ENCODE measurements around the gene PES1. TPM values are rescaled to one million over a fixed set of nuclear protein-coding genes. Genes with fewer than 3 reads are reported as not detected.
"Not testable (repeated sequence)": the region's sequence is repeated elsewhere in the genome, so short reads cannot be mapped to it uniquely, and the experiment has no call there.

PES1 gene
- polyA plus RNA-seq, 3 donors: 66.2 to 70.3 (median 66.7) TPM

- DNase-seq (ENCODE audit: low read depth in 3 of 3, low spot score in 2 of 3): no peak
These were observed 34.5 kb downstream of the PES1 start for GRCh38 chr22:30557243-30557642.

- DNase-seq (ENCODE audit: low read depth in 3 of 3, low spot score in 2 of 3): no peak
These were observed 35.3 kb downstream of the PES1 start for GRCh38 chr22:30556388-30556787.

DNA sequence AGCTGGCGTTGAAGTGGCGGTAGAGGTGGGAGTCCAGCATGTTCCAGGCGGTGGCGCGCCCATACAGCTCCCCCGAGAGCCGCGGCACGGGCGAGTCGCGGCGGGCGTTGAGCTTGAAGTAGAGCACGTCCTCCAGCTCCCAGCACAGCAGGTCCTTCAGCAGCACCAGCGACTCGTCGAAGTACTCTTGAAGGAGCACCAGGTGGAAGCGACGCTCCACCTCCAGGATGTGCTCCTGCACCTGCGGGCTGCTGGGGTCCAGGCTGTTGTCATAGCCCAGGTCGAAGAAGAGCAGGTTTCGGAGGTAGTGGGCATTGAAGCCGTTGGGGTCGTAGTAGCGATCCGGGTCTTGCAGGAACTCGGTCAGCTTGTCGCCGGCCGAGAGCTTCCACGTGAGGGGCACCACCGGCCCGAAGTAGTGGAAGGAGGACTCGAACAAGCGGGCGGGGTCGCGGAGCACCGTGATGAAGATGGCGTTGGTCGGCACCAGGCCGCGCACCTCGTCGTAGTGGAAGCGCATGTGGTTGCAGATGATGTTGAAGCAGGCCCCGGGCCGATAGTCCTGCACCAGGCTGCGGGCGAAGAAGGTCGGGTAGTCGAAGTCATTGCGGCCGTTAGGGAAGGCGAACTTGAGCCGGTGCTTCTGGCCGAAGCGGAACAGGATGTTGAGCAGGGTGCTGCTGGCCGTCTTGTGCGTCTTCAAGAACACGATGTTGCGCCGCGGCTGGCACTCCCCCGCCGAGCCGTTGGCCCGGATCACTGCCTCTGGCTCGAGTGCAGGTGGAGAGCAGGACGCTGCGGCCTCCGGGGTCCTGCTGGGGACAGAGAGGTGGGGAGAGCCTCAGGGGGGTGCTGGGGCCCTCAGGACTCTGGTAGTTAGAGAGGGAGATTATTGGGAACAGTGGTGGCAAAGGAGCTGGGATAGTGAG lies 36.2 kb downstream of the PES1 start:
- no peak for DNase-seq (ENCODE audit: low read depth in 3 of 3, low spot score in 2 of 3)

DNA sequence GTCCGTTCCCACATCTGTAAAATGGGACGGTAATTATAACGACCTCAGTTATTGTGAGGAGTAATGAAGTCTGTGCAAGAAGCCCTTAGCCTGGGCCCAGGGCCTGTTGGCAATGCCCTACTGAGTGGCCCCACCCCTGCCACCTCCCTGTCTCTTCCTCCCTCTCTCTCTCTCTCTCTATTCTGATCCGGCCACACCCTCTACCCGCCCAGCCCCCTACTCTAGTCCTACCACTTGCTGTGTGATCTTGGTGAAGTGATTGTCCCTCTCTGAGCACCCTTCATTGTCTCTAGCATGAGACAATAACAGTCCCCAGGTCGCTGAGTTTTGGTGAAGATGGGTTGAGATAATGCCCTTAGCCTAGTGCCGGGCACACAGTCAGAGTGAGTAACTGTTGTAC lies 37.7 kb downstream of the PES1 start:
- DNase-seq (ENCODE audit: low read depth in 3 of 3, low spot score in 2 of 3): no peak

GRCh38 chr22:30552719-30553118 lies 39.0 kb downstream of the PES1 start:
- no peak for DNase-seq (ENCODE audit: low read depth in 3 of 3, low spot score in 2 of 3)

DNA sequence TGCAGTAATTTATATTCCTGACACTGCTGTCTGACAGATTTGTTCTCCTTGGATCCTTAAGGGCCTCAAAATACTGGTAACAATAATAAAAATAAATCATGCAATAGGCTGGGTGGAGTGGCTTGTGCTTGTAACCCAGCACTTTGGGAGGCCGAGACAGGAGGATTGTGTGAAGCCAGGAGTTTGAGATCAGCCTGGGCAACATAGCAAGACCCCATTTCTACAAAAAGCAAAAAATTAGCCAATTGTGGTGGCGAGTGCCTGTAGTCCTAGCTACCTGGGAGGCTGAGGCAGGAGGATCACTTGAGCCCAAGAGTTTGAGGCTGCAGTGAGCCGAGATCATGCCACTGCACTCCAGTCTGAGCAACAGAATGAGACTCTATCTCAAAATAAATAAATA lies 39.9 kb downstream of the PES1 start:
- DNase-seq (ENCODE audit: low read depth in 3 of 3, low spot score in 2 of 3): not testable (repeated sequence)

GRCh38 chr22:30547188-30547587 lies 44.5 kb downstream of the PES1 start:
- DNase-seq (ENCODE audit: low read depth in 3 of 3, low spot score in 2 of 3): no peak

DNA sequence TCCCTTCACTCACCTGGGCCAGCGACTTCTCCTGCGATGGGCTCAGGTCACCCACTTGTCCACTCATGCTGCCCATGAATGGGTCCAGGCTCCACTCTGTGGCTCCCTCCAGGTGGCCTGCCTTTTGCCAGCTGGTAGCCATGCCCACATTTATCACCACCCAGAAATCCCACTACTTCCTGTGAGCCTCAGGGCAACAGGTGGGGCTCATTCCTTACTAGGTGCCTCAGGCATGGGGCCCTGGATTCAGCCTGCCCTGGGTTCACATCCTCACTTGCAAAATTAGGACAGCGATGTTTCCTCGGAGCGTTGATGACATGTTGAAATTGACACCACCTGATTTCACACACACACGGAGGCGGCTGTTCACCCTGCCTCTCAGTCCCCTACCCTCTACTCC lies 45.1 kb downstream of the PES1 start, which contains the start of gene SEC14L6:
Gene SEC14L6 (minus strand): TSS at position 126 of the 400 bp plus-strand sequence. CDS start 59 bp downstream, at position 67.
- no peak for DNase-seq (ENCODE audit: low read depth in 3 of 3, low spot score in 2 of 3)

GRCh38 chr22:30542811-30543188 lies 48.9 kb downstream of the PES1 start:
- DNase-seq (ENCODE audit: low read depth in 3 of 3, low spot score in 2 of 3): no peak

DNA sequence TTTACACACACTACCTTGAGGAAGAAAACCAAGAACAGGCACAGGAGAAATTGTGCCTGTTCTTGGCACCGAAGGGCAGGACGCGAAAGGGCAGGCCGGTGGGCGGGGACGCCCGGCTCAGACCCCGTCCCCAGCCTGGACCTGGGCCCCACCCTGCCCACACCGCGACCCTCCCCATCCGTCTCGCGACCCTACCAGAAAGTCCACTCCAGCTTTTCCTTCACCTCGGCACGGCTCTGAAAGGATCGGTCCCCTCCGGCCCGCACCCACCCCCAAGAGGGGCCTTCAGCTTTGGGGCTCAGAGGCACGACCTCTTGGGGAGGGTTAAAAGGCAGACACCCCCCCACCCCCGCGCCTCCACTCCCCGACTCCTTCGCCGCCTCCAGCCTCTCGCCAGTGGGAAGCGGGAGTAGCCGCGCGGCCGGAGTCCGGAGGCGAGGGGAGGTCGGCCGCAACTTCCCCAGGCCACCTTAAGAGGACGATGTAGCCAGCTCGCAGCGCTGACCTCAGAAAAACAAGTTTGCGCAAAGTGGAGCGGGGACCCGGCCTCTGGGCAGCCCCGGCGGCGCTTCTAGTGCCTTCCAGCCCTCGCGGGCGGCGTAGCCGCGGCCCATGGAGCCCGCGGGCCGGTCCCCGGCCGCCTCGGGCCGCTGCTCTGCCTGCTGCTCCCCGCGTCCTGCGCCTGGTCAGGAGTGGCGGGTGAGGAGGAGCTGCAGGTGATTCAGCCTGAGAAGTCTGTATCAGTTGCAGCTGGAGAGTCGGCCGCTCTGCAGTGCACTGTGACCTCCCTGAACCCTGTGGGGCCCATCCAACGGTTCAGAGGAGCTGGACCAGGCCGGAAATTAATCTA lies 49.5 kb downstream of the PES1 start:
- peak in 1 of 3 donors; percentile 40 for DNase-seq (ENCODE audit: low read depth in 3 of 3, low spot score in 2 of 3)

DNA sequence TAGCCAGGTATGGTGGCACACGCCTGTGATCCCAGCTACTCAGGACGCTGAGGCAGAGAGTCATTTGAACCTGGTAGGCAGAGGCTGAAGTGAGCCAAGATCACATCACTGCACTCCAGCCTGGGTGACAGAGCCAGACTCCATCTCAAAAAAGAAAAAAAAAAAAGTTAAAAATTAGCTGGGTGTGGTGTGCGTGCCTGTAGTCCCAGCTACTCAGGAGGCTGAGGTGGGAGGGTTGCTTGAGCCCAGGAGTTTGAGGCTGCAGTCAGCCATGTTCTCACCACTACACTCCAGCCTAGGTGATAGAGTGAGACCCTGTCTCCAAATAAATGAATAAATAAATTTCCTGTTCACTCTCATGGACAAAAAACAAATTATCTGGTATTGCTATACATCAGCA lies 50.2 kb downstream of the PES1 start:
- DNase-seq (ENCODE audit: low read depth in 3 of 3, low spot score in 2 of 3): not testable (repeated sequence)

GRCh38 chr22:30539368-30539767 lies 52.3 kb downstream of the PES1 start:
- no peak for DNase-seq (ENCODE audit: low read depth in 3 of 3, low spot score in 2 of 3)

- no peak for DNase-seq (ENCODE audit: low read depth in 3 of 3, low spot score in 2 of 3)
These were observed 53.4 kb downstream of the PES1 start for GRCh38 chr22:30538280-30538679.

- no peak for DNase-seq (ENCODE audit: low read depth in 3 of 3, low spot score in 2 of 3)
These were observed 54.5 kb downstream of the PES1 start for GRCh38 chr22:30537083-30537731.

DNA sequence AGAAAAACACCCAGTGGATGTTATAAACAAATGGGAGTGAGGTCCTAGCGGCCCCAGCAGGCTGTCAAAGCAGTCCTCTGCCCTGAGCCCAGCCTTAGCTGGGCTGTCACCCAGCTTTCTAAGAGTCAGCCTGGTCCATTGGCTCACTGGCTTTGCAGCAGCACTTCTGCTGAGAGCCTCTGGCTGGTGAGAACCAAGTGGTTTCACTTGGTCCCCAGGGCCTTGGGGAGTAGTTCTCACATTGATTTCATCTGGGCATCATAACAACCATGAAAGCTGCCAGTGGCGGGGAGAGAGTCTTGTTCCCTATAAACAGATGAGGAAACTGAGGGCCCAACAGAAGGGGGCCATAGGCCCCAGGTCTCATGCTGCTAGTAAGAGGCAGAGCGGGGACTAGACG lies 56.5 kb downstream of the PES1 start:
- no peak for DNase-seq (ENCODE audit: low read depth in 3 of 3, low spot score in 2 of 3)

DNA sequence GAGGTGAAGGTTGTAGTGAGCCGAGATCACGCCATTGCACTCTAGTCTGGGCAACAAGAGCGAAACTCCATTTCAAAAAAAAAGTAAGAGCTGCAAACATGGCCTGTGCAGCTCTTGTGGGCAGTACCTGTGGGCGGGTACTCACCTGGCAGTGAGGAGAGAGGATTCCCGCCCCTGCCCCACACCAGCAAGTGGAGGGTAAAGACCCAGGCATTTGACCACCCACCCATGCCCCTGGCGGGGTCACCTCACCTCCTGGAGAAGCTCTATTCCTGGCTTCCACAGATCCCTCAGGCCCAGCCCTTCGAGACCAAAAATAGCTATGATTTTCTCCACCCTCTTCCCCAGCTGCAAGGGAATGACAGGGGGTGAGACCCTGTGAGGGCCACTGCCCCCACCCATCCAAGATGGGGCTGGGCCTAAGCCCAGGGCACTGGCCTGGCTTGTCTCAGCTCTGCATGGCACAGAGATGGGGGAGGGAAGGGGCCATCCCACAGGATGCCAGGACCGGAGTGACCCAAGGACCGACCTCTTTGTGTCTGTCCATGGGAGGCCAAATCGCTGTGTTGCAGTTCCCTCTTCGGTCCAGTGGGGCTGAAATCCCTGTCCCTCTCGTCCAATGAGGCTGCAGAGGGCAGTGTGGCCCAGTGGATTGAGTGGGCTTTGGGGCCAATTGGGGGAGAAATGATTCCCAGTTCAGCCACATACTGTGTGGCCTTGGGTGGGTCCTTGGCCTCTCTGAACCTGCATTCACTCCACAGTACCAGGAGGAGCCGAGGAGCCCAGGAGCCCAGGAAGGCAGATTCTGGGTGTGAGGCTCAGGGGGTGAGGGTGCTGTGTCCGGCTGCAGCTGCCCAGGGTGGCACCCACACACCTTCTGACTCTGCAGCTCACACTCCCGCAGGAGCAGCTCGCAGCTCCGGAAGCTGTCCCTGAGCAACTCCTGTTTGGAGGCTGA lies 59.8 kb downstream of the PES1 start:
- no peak for DNase-seq (ENCODE audit: low read depth in 3 of 3, low spot score in 2 of 3)

DNA sequence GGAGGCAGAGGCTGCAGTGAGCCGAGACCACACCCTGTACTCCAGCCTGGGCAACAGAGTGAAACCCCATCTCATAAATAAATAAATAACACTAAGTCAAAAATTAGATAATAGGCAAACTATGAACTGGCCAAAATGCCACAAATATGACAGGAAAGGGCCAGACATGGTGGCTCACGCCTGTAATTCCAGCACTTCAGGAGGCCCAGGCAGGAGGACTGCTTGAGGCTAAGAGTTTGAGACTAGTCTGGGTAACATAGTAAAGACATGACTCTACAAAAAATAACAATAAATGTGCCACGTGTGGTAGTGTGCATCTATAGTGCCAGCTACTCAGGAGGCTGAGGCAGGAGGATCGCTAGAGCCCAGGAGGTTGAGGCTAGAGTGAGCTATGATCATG lies 65.1 kb downstream of the PES1 start:
- DNase-seq (ENCODE audit: low read depth in 3 of 3, low spot score in 2 of 3): no peak
